Endothelial cell of umbilical vein (primary cell): ENCODE measurements around the gene LHX4. TPM values are rescaled to one million over a fixed set of nuclear protein-coding genes. Genes with fewer than 3 reads are reported as not detected.

Experiments
- BruUV-seq: library from RNA; stranded (reverse); fragments of 400-500 nt; replicated peaks from 2 replicates; lab custom pipeline; 2021; lab: Mats Ljungman, UMichigan
- CTCF ChIA-PET: fragments of 300-600, 350-600 bp; sonication (Branson Sonifier 250); formaldehyde crosslinking; loops from one replicate; lab custom pipeline; 2021; ENCODE audit warnings: antibody characterized with exemption, inconsistent platforms; lab: Charles Lee
- POLR2A ChIA-PET: fragments of 300-600, 350-600 bp; sonication (Branson Sonifier 250); formaldehyde crosslinking; loops from one replicate; lab custom pipeline; 2021; ENCODE audit warnings: antibody characterized with exemption, inconsistent platforms; lab: Charles Lee
- DNase-seq: peaks from one replicate; pipeline ENCODE4 v3.0.0-alpha.2; 2011; ENCODE audit warnings: low read depth, low spot score
- FAIRE-seq: peaks from 2 replicates; lab custom pipeline; 2011; peaks lifted over from hg19 to GRCh38; lab: Jason Lieb, UNC
- H2AFZ ChIP-seq: 2 replicates; pipeline ENCODE4 v1.6.0; 2012; ENCODE audit warnings: low read depth, low read length, control low read depth, inconsistent platforms
- H3K27ac ChIP-seq: 2 replicates; pipeline ENCODE4 v1.5.1; 2011; ENCODE audit warnings: low read depth, mild to moderate bottlenecking, control low read depth, low read length, moderate library complexity; ENCODE audit not compliant: insufficient read depth
- H3K27me3 ChIP-seq, 2 experiments: 2 replicates each; pipeline versions ENCODE4 v1.6.0 to v1.6.1; 2011; ENCODE audit warnings: low read length in 2 of 2, mixed read lengths in 1 of 2; ENCODE audit not compliant: control insufficient read depth in 2 of 2, insufficient read depth in 2 of 2
- H3K36me3 ChIP-seq, 2 experiments: 2 replicates in 1 of 2; 3 replicates in 1 of 2; pipeline ENCODE4 v1.5.1; 2011; ENCODE audit warnings: low read length in 2 of 2, mild to moderate bottlenecking in 1 of 2, moderate library complexity in 1 of 2; ENCODE audit not compliant: control insufficient read depth in 2 of 2, insufficient read depth in 2 of 2; ENCODE audit errors: extremely low read depth in 1 of 2
- H3K4me1 ChIP-seq: 3 replicates; pipeline ENCODE4 v1.5.1; 2011; ENCODE audit warnings: mild to moderate bottlenecking, low read length; ENCODE audit not compliant: control insufficient read depth, insufficient read depth; ENCODE audit errors: extremely low read depth
- H3K4me2 ChIP-seq: 2 replicates; pipeline ENCODE4 v1.6.1; 2011; ENCODE audit warnings: low read length, control low read depth, mixed read lengths; ENCODE audit not compliant: insufficient read depth
- H3K4me3 ChIP-seq, 3 experiments: fragments of 200-600 bp in 1 of 3; sonication (generic), shearing (Covaris generic) in 1 of 3; replicated peaks in 1 of 3; 2 replicates each; pipeline ENCODE4 v1.5.1; 2011 to 2016; ENCODE audit warnings: control low read depth in 3 of 3, low read length in 3 of 3, mild to moderate bottlenecking in 2 of 3, inconsistent platforms in 1 of 3, low read depth in 1 of 3, moderate library complexity in 1 of 3; ENCODE audit not compliant: insufficient read depth in 1 of 3
- H3K79me2 ChIP-seq: 2 replicates; pipeline ENCODE4 v1.6.0; 2012; ENCODE audit warnings: low read length, inconsistent platforms; ENCODE audit not compliant: control insufficient read depth, insufficient read depth
- H3K9ac ChIP-seq: replicated peaks from 2 replicates; pipeline ENCODE3; 2011; ENCODE audit warnings: low read length, control low read depth; ENCODE audit not compliant: insufficient read depth; ENCODE audit errors: extremely low read depth
- H3K9me1 ChIP-seq: replicated peaks from 3 replicates; pipeline ENCODE4 v1.6.0; 2011; ENCODE audit warnings: mild to moderate bottlenecking, low read length; ENCODE audit not compliant: control insufficient read depth, insufficient read depth; ENCODE audit errors: extremely low read depth
- H3K9me3 ChIP-seq: replicated peaks from 2 replicates; pipeline ENCODE4 v1.5.1; 2012; ENCODE audit warnings: low read length, inconsistent platforms; ENCODE audit not compliant: control insufficient read depth, insufficient read depth
- H4K20me1 ChIP-seq: replicated peaks from 2 replicates; pipeline ENCODE3; 2011; ENCODE audit warnings: mild to moderate bottlenecking, low read length; ENCODE audit not compliant: control insufficient read depth, insufficient read depth; ENCODE audit errors: extremely low read depth
- CTCF ChIP-seq, 2 donors: IDR thresholded peaks; 1 replicate in 1 of 2; 2 replicates in 1 of 2; pipeline ENCODE4 v1.5.1; 2011; ENCODE audit warnings: low read length in 2 of 2, mild to moderate bottlenecking in 2 of 2, moderate library complexity in 2 of 2, control low read depth in 1 of 2, inconsistent platforms in 1 of 2, low read depth in 1 of 2; ENCODE audit not compliant: insufficient read depth in 1 of 2; ENCODE audit errors: extremely low read depth in 1 of 2
- EZH2 ChIP-seq: IDR thresholded peaks from 2 replicates; pipeline ENCODE4 v1.6.1; 2012; ENCODE audit warnings: borderline replicate concordance, low read depth, mild to moderate bottlenecking, moderate library complexity, low read length, inconsistent platforms; ENCODE audit not compliant: severe bottlenecking
- FOS ChIP-seq: IDR thresholded peaks from 2 replicates; pipeline ENCODE4 v1.6.1; 2011; ENCODE audit warnings: mild to moderate bottlenecking, low read length, moderate library complexity, borderline replicate concordance; ENCODE audit not compliant: insufficient read depth
- GATA2 ChIP-seq: IDR thresholded peaks from 2 replicates; pipeline ENCODE4 v1.7.0; 2011; ENCODE audit warnings: low read depth, mild to moderate bottlenecking, moderate library complexity, mixed read lengths, low read length; ENCODE audit not compliant: insufficient read length, insufficient read depth
- JUN ChIP-seq: IDR thresholded peaks from 2 replicates; pipeline ENCODE4 v1.6.1; 2011; ENCODE audit warnings: borderline replicate concordance, low read depth; ENCODE audit not compliant: insufficient read length, insufficient read depth
- MAX ChIP-seq: IDR thresholded peaks from 2 replicates; pipeline ENCODE4 v1.6.1; 2011; ENCODE audit not compliant: insufficient read depth, insufficient read length
- MYC ChIP-seq: IDR thresholded peaks from one replicate; pipeline ENCODE4 v1.6.1; 2011; ENCODE audit warnings: mild to moderate bottlenecking, low read depth, low read length
- POLR2A ChIP-seq: IDR thresholded peaks from 2 replicates; pipeline ENCODE4 v1.6.1; 2012; ENCODE audit warnings: low read depth, mild to moderate bottlenecking, control low read depth, low read length
- POLR2AphosphoS5 ChIP-seq: IDR thresholded peaks from 2 replicates; pipeline ENCODE4 v1.6.1; 2012; ENCODE audit warnings: low read depth, mild to moderate bottlenecking, control low read depth, low read length, moderate library complexity; ENCODE audit not compliant: insufficient read depth
- dilution Hi-C: fragments of 300-500 bp; cut with MboI; formaldehyde crosslinking; loops from one replicate; pipeline ENCODE4 v1.15.0; 2019; ENCODE audit warnings: low sequenced_read_pairs; ENCODE audit not compliant: extremely low pct_ligation_motif_present
- intact Hi-C: fragments of 100-400 bp; cut with micrococcal nuclease; formaldehyde crosslinking; loops from one replicate; pipeline ENCODE4 v1.10.0; 2022
- polyA plus RNA-seq, 4 experiments: library from polyadenylated mRNA; depleted of rRNA in 3 of 4; stranded (reverse) in 3 of 4; unstranded in 1 of 4; fragments of >200 nt; gene quantifications; 2 replicates each; pipeline versions ENCODE4 v1.2.1 to v1.2.3, GENCODE V29; 2011 to 2012; ENCODE audit warnings: missing spikeins in 1 of 4
- total RNA-seq: library from RNA; stranded (reverse); gene quantifications from 2 replicates; pipeline ENCODE4 v1.2.3, GENCODE V29; 2021

Gene LHX4
- total and polyA plus RNA-seq, 2 donors (not counting 3 experiments of a cell fraction or from before 2014, with no cell fraction given): not detected

GRCh38 chr1:180254496-180254819 is 24.4 kb downstream of the LHX4 start:
- no peaks in the 10 kb centered on the region for H3K9me1 ChIP-seq
- DNase-seq (no peak), FAIRE-seq (no peak)
- H3K9ac ChIP-seq: no peak overlapping the region
- no peak overlapping the region for H3K27ac ChIP-seq
- no peaks in the 10 kb centered on the region for H3K9me3 ChIP-seq
- intact Hi-C loops (no loop called here), dilution Hi-C loops (no loop called here)
- H3K79me2 ChIP-seq: no peaks in the 10 kb centered on the region
- ChIA-PET POLR2A (no interaction called here), CTCF (interaction anchor here (2.2 to 6.1 kb wide), 6 partner anchors 13 to 229 kb away, joined by 12 to 121 read pairs (median 18); no protein-coding TSS in a partner anchor)
- H3K4me1 ChIP-seq: no peaks in the 10 kb centered on the region
- H3K27me3 ChIP-seq: no peaks in the 10 kb centered on the region
- H2AFZ ChIP-seq: no peak overlapping the region
- no peak for TF ChIP-seq EZH2
- no peak for TF ChIP-seq POLR2A
- TF ChIP-seq FOS: no peak
- no peak for TF ChIP-seq MYC
- TF ChIP-seq JUN: no peak
- no peak for TF ChIP-seq GATA2
- no peak for TF ChIP-seq CTCF (IDR thresholded peaks at IDR 0.05; ENCODE audit: extremely low read depth in 1 of 2, insufficient read depth in 1 of 2, low read depth in 1 of 2, low read length in 2 of 2)
- no peak for TF ChIP-seq POLR2AphosphoS5
- no peak for TF ChIP-seq MAX
- H4K20me1 ChIP-seq: no peaks in the 10 kb centered on the region
- no peak overlapping the region for H3K4me3 ChIP-seq
- no peaks in the 10 kb centered on the region for H3K36me3 ChIP-seq
- H3K4me2 ChIP-seq: no peak overlapping the region
- no TSS peak for BruUV-seq
